ENCODE results near the gene UMAD1. TPM values are rescaled to one million over a fixed set of nuclear protein-coding genes. Genes with fewer than 3 reads are reported as not detected.

UMAD1 gene
- total and polyA plus RNA-seq, 4 donors = 7.7 to 19.2 (median 12.2) TPM

GRCh38 chr7:7812112-7812511, 171.6 kb downstream of the UMAD1 start:
- no peak for ATAC-seq (ENCODE audit: insufficient read depth, low FRiP score)
- DNase-seq = peak in 2 of 3 donors; percentile 26 to 33

DNA sequence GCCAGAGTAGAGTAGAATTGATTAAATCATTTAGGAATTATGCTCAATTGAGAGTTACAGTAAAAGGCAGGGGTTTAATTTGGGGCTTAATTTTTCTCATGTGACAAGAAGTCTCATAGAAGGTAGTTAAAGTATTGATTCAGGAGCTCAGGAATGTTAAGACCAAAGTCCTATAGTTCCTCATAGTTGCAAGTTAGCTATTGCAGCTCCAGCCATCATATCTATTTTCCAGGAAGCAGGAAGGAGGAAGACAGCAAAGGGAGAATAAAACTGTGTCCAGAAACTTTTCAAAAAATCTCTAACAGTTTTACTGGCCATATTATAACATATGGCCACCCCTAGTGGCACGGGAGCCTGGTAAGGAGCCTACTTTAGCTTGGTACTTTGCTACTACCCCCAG, 174.8 kb downstream of the UMAD1 start:
- Histone ChIP-seq H3K4me1 (ENCODE audit: control insufficient read depth in 5 of 5, insufficient read depth in 5 of 5, low read length in 5 of 5) (peaks cover 0 to 6% (median 0%) of the 10 kb centered on the region in 5 donors), H3K9ac (ENCODE audit: insufficient read depth in 1 of 2, low read length in 2 of 2) (no peak overlapping the region), H3K27ac (ENCODE audit: low read depth in 1 of 2, low read length in 1 of 2) (no peak overlapping the region), H3K4me3 (no peak overlapping the region), H3K36me3 (ENCODE audit: control insufficient read depth in 4 of 4, insufficient read depth in 4 of 4, low read length in 4 of 4) (no peaks in the 10 kb centered on the region), H3K27me3 (ENCODE audit: control insufficient read depth in 3 of 3, insufficient read depth in 3 of 3, low read length in 2 of 3) (no peaks in the 10 kb centered on the region), H3K9me3 (ENCODE audit: control insufficient read depth in 4 of 4, insufficient read depth in 3 of 4, low read length in 3 of 4) (no peaks in the 10 kb centered on the region)
- WGBS, 2 donors = 94 to 96% methylated on average over 1 of the region's 1 CpG
- TF ChIP-seq, protein P1, sequence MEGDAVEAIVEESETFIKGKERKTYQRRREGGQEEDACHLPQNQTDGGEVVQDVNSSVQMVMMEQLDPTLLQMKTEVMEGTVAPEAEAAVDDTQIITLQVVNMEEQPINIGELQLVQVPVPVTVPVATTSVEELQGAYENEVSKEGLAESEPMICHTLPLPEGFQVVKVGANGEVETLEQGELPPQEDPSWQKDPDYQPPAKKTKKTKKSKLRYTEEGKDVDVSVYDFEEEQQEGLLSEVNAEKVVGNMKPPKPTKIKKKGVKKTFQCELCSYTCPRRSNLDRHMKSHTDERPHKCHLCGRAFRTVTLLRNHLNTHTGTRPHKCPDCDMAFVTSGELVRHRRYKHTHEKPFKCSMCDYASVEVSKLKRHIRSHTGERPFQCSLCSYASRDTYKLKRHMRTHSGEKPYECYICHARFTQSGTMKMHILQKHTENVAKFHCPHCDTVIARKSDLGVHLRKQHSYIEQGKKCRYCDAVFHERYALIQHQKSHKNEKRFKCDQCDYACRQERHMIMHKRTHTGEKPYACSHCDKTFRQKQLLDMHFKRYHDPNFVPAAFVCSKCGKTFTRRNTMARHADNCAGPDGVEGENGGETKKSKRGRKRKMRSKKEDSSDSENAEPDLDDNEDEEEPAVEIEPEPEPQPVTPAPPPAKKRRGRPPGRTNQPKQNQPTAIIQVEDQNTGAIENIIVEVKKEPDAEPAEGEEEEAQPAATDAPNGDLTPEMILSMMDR (IDR thresholded peaks at IDR 0.05; ENCODE audit: control extremely low read depth, extremely low read depth) = no peak
- DNase-seq (no peak), ATAC-seq (ENCODE audit: insufficient read depth, low FRiP score) (no peak)

More at GRCh38 chr7:7812112-7812511, 171.6 kb downstream of the UMAD1 start:
- no peak overlapping the region for H3K9ac ChIP-seq (ENCODE audit: insufficient read depth in 1 of 2, low read length in 2 of 2)
- no peak overlapping the region for H3K27ac ChIP-seq (ENCODE audit: low read depth in 1 of 2, low read length in 1 of 2)
- H3K27me3 ChIP-seq (ENCODE audit: control insufficient read depth in 3 of 3, insufficient read depth in 3 of 3, low read length in 2 of 3) = no peaks in the 10 kb centered on the region
- no peaks in the 10 kb centered on the region for H3K36me3 ChIP-seq (ENCODE audit: control insufficient read depth in 4 of 4, insufficient read depth in 4 of 4, low read length in 4 of 4)
- no peak overlapping the region for H3K4me3 ChIP-seq
- H3K4me1 ChIP-seq (ENCODE audit: control insufficient read depth in 5 of 5, insufficient read depth in 5 of 5, low read length in 5 of 5) = peaks cover 0 to 6% (median 0%) of the 10 kb centered on the region in 5 donors
- WGBS, 2 donors = 77 to 88% methylated on average over 1 of the region's 1 CpG
- no peaks in the 10 kb centered on the region for H3K9me3 ChIP-seq (ENCODE audit: control insufficient read depth in 4 of 4, insufficient read depth in 3 of 4, low read length in 3 of 4)
- TF ChIP-seq, protein P1 (IDR thresholded peaks at IDR 0.05; ENCODE audit: control extremely low read depth, extremely low read depth) = no peak

GRCh38 chr7:7816084-7816483, 175.5 kb downstream of the UMAD1 start:
- peaks cover 0 to 6% (median 0%) of the 10 kb centered on the region in 5 donors for H3K4me1 ChIP-seq (ENCODE audit: control insufficient read depth in 5 of 5, insufficient read depth in 5 of 5, low read length in 5 of 5)
- no peaks in the 10 kb centered on the region for H3K27me3 ChIP-seq (ENCODE audit: control insufficient read depth in 3 of 3, insufficient read depth in 3 of 3, low read length in 2 of 3)
- no peak overlapping the region for H3K27ac ChIP-seq (ENCODE audit: low read depth in 1 of 2, low read length in 1 of 2)
- DNase-seq = no peak
- no peak overlapping the region for H3K4me3 ChIP-seq
- no peaks in the 10 kb centered on the region for H3K36me3 ChIP-seq (ENCODE audit: control insufficient read depth in 4 of 4, insufficient read depth in 4 of 4, low read length in 4 of 4)
- H3K9ac ChIP-seq (ENCODE audit: insufficient read depth in 1 of 2, low read length in 2 of 2) = no peak overlapping the region
- TF ChIP-seq, protein P1 (IDR thresholded peaks at IDR 0.05; ENCODE audit: control extremely low read depth, extremely low read depth) = no peak
- 36 to 55% methylated on average over 7 of the region's 7 CpGs for WGBS, 2 donors
- ATAC-seq (ENCODE audit: insufficient read depth, low FRiP score) = no peak
- no peaks in the 10 kb centered on the region for H3K9me3 ChIP-seq (ENCODE audit: control insufficient read depth in 4 of 4, insufficient read depth in 3 of 4, low read length in 3 of 4)
